K562 (cell line): ENCODE results near the gene LASP1NB.
"Not testable (repeated sequence)": the region's sequence is repeated elsewhere in the genome, so short reads cannot be mapped to it uniquely, and the experiment has no call there.

Experiments used
- ATAC-seq: fragments of 200-7000 bp; cut with Tn5 transposase; 3 replicates; pipeline ENCODE4 v1.9.1; 2020; ENCODE audit warnings: moderate library complexity
- BruUV-seq: library from RNA; stranded (reverse); fragments of 400-500 nt; replicated peaks from 2 replicates; lab custom pipeline; 2021; lab: Mats Ljungman, UMichigan
- CTCF ChIA-PET: fragments of 300-600 bp; formaldehyde crosslinking; extraction: SDS; loops from one replicate; lab custom pipeline; 2021; ENCODE audit warnings: low intra/inter-chr PET ratio; lab: Yijun Ruan, JAX
- POLR2A ChIA-PET: fragments of 300-600, 350-650 bp; sonication (Branson Sonifier 250); formaldehyde crosslinking; extraction: SDS; loops from one replicate; lab custom pipeline; 2021; ENCODE audit warnings: antibody characterized with exemption, inconsistent platforms; lab: Yijun Ruan, JAX
- DNase-seq, 4 experiments: peaks; one replicate each; pipeline versions ENCODE4 v3.0.0 to v3.0.0-alpha.2; 2011 to 2018; ENCODE audit warnings: low spot score in 3 of 4, mixed read lengths in 3 of 4; ENCODE audit errors: extremely low read depth in 1 of 4
- FAIRE-seq: peaks from 2 replicates; lab custom pipeline; 2011; peaks lifted over from hg19 to GRCh38; lab: Jason Lieb, UNC
- H2AFZ ChIP-seq: 2 replicates; pipeline ENCODE4 v1.6.0; 2011; ENCODE audit warnings: low read depth, low read length, control low read depth, inconsistent platforms
- H3K27ac ChIP-seq: fragments of 200-600 bp; 3 replicates; pipeline ENCODE4 v1.8.0; 2011; ENCODE audit warnings: low read depth, mild to moderate bottlenecking, control low read depth, inconsistent platforms, low read length, moderate library complexity, mixed read lengths; ENCODE audit errors: extremely low read depth
- H3K27me3 ChIP-seq, 2 experiments: fragments of 300-600 bp in 1 of 2; 2 replicates in 1 of 2; 3 replicates in 1 of 2; pipeline versions ENCODE4 v1.6.0 to v1.8.0; 2011; ENCODE audit warnings: inconsistent platforms in 2 of 2, low read length in 2 of 2, mild to moderate bottlenecking in 1 of 2, mixed read lengths in 1 of 2, moderate library complexity in 1 of 2; ENCODE audit not compliant: control insufficient read depth in 2 of 2, insufficient read depth in 2 of 2
- H3K36me3 ChIP-seq: fragments of 300-600 bp; 3 replicates; pipeline ENCODE4 v1.8.0; 2011; ENCODE audit warnings: mild to moderate bottlenecking, low read length, inconsistent platforms; ENCODE audit not compliant: control insufficient read depth, insufficient read depth
- H3K4me1 ChIP-seq, 2 experiments: fragments of 200-600 bp in 1 of 2; replicated peaks in 1 of 2; 2 replicates in 1 of 2; 3 replicates in 1 of 2; pipeline versions ENCODE4 v1.5.1 to v1.8.0; 2011; ENCODE audit warnings: inconsistent platforms in 2 of 2, low read length in 2 of 2, mild to moderate bottlenecking in 1 of 2, mixed read lengths in 1 of 2, moderate library complexity in 1 of 2; ENCODE audit not compliant: control insufficient read depth in 2 of 2, insufficient read depth in 2 of 2
- H3K4me2 ChIP-seq: 2 replicates; pipeline ENCODE4 v1.6.1; 2011; ENCODE audit warnings: low read length, control low read depth, inconsistent platforms, mixed read lengths; ENCODE audit not compliant: insufficient read depth
- H3K4me3 ChIP-seq: fragments of 200-600 bp; sonication (generic), shearing (Covaris generic); 2 replicates; pipeline ENCODE4 v1.5.1; 2016; ENCODE audit warnings: control low read depth, inconsistent platforms
- H3K79me2 ChIP-seq: fragments of 200-600 bp; 3 replicates; pipeline ENCODE4 v1.8.0; 2011; ENCODE audit warnings: low read length, inconsistent platforms; ENCODE audit not compliant: control insufficient read depth, insufficient read depth
- H3K9ac ChIP-seq, 2 experiments: 2 replicates each; pipeline versions ENCODE4 v1.6.0 to v1.6.1; 2011; ENCODE audit warnings: low read depth in 2 of 2, low read length in 2 of 2, control low read depth in 1 of 2, inconsistent platforms in 1 of 2, mild to moderate bottlenecking in 1 of 2, mixed read lengths in 1 of 2; ENCODE audit not compliant: insufficient read depth in 1 of 2
- H3K9me1 ChIP-seq: one replicate; pipeline ENCODE4 v1.6.0; 2011; ENCODE audit warnings: inconsistent platforms, mild to moderate bottlenecking, low read length, moderate library complexity; ENCODE audit not compliant: control insufficient read depth, insufficient read depth
- H3K9me3 ChIP-seq: replicated peaks from 2 replicates; pipeline ENCODE4 v1.5.1; 2011; ENCODE audit warnings: low read depth, low read length, inconsistent platforms; ENCODE audit not compliant: control insufficient read depth, insufficient read depth
- H4K20me1 ChIP-seq: replicated peaks from 2 replicates; pipeline ENCODE4 v1.6.1; 2011; ENCODE audit warnings: low read length, inconsistent platforms, mixed read lengths; ENCODE audit not compliant: control insufficient read depth, insufficient read depth
- SLC30A9 ChIP-seq: fragments of 250-450 bp; sonication (Bioruptor Pico); IDR thresholded peaks from 2 replicates; pipeline ENCODE4 v1.8.0; 2022; ENCODE audit warnings: mild to moderate bottlenecking, moderate library complexity
- WGBS: fragments of 100-300 bp; shearing (Covaris generic); methylation state at CpG from one replicate; pipeline ENCODE4 v1.1.6; 2016; ENCODE audit warnings: low coverage, mixed read lengths; ENCODE audit not compliant: insufficient coverage; ENCODE audit errors: missing lambda C conversion rate; 5-methylcytosine and 5-hydroxymethylcytosine counted together
- in situ Hi-C: fragments of 300-500 bp; cut with MboI; formaldehyde crosslinking; loops from 4 replicates; pipeline ENCODE4 v1.15.0; 2018; ENCODE audit warnings: inconsistent platforms, mixed read lengths
- intact Hi-C: fragments of 100-400 bp; cut with micrococcal nuclease; formaldehyde crosslinking; loops from 2 replicates; pipeline ENCODE4 v1.14.2; 2022
- TF ChIP-seq, protein P1 (sequence below): fragments of 250-450 bp; sonication (Bioruptor Pico); IDR thresholded peaks from 2 replicates; pipeline ENCODE4 v1.4.0; 2020; ENCODE audit warnings: mild to moderate bottlenecking, moderate library complexity, borderline replicate concordance

The LASP1NB gene

DNA sequence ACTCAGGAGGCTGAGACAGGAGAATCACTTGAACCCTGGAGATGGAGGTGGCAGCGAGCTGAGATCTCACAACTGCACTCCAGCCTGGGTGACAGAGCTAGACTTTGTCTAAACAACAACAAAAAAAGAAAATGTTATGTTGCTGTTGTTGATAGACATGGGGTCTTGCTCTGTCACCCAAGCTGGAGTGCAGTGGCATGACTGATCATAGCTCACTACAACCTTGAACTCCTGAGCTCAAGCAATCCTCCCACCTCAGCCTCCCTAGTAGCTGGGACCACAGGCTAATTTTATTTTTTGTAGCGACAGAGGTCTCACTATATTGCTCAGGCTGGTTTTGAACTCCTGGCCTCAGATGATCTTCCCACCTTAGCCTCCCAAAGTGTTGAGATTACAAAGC is 21.8 kb downstream of the LASP1NB start (continued):
- TF ChIP-seq, protein P1, sequence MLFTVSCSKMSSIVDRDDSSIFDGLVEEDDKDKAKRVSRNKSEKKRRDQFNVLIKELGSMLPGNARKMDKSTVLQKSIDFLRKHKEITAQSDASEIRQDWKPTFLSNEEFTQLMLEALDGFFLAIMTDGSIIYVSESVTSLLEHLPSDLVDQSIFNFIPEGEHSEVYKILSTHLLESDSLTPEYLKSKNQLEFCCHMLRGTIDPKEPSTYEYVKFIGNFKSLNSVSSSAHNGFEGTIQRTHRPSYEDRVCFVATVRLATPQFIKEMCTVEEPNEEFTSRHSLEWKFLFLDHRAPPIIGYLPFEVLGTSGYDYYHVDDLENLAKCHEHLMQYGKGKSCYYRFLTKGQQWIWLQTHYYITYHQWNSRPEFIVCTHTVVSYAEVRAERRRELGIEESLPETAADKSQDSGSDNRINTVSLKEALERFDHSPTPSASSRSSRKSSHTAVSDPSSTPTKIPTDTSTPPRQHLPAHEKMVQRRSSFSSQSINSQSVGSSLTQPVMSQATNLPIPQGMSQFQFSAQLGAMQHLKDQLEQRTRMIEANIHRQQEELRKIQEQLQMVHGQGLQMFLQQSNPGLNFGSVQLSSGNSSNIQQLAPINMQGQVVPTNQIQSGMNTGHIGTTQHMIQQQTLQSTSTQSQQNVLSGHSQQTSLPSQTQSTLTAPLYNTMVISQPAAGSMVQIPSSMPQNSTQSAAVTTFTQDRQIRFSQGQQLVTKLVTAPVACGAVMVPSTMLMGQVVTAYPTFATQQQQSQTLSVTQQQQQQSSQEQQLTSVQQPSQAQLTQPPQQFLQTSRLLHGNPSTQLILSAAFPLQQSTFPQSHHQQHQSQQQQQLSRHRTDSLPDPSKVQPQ (CRISPR knock-in tag), result no peak
- TF ChIP-seq SLC30A9 (CRISPR knock-in tag), result no peak

DNA sequence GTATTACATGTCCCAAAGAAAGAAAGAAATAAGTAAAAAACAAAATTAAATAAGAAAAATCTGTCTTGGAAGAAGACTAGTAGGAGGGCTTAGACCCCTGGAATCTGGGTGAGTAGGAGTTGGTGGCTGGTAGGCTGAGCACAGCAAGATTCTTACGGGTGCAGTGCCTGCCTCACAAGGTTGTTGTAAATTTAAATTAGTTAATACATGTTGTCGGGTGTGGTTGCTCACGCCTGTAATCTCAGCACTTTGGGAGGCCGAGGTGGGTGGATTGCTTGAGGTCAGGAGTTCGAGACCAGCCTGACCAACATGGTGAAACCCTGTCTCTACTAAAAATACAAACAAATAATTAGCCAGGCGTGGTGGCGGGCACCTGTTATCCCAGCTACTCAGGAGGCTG is 28.4 kb downstream of the LASP1NB start:
- H3K4me1 ChIP-seq, DNase-seq: not testable (repeated sequence)

More for the DNA sequence above, 28.4 kb downstream of the LASP1NB start:
- H3K79me2 ChIP-seq, H3K9me3 ChIP-seq, CTCF ChIA-PET, FAIRE-seq, ATAC-seq, H3K36me3 ChIP-seq, H3K27ac ChIP-seq, BruUV-seq, in situ Hi-C loops, H2AFZ ChIP-seq, H4K20me1 ChIP-seq, H3K4me2 ChIP-seq, H3K9me1 ChIP-seq, intact Hi-C loops, H3K9ac ChIP-seq, H3K4me3 ChIP-seq, H3K27me3 ChIP-seq: not testable (repeated sequence)
- 25% methylated on average over 7 of the region's 7 CpGs for WGBS
- POLR2A ChIA-PET, result interaction anchor here (1.2 kb wide), 1 partner anchor 10 kb away, joined by 3 read pairs; no protein-coding TSS in a partner anchor
